Endothelial cell (in vitro differentiated cells): ENCODE measurements around the gene SLC37A2. TPM values are rescaled to one million over a fixed set of nuclear protein-coding genes. Genes with fewer than 3 reads are reported as not detected.

Experiments
- DNase-seq: peaks from one replicate; pipeline ENCODE4 v3.0.0; 2021; ENCODE audit warnings: low spot score
- H3K27ac Mint-ChIP-seq: one replicate; pipeline ENCODE4 v1.8.0; 2021; ENCODE audit warnings: mixed read lengths, inconsistent platforms; ENCODE audit not compliant: unreplicated experiment
- H3K27me3 Mint-ChIP-seq: one replicate; pipeline ENCODE4 v1.8.0; 2021; ENCODE audit warnings: mild to moderate bottlenecking, moderate library complexity, mixed read lengths, inconsistent platforms; ENCODE audit not compliant: unreplicated experiment
- H3K36me3 Mint-ChIP-seq: one replicate; pipeline ENCODE4 v1.8.0; 2021; ENCODE audit warnings: mild to moderate bottlenecking, low read depth, mixed read lengths, inconsistent platforms; ENCODE audit not compliant: unreplicated experiment
- H3K4me1 Mint-ChIP-seq: one replicate; pipeline ENCODE4 v1.8.0; 2021; ENCODE audit warnings: mild to moderate bottlenecking, mixed read lengths, inconsistent platforms; ENCODE audit not compliant: unreplicated experiment
- H3K4me3 Mint-ChIP-seq: one replicate; pipeline ENCODE4 v1.8.0; 2021; ENCODE audit warnings: mild to moderate bottlenecking, mixed read lengths, inconsistent platforms; ENCODE audit not compliant: unreplicated experiment
- H3K9me3 Mint-ChIP-seq: one replicate; pipeline ENCODE4 v1.8.0; 2021; ENCODE audit warnings: mixed read lengths, inconsistent platforms; ENCODE audit not compliant: unreplicated experiment
- total RNA-seq: library from RNA; stranded (reverse); fragmentation: NEBNext Ultra II Directional; extraction: Animal tissue kit (Norgen Biotek cat#: 25700); gene quantifications from one replicate; pipeline ENCODE4 v1.2.1, GENCODE V29; 2021; ENCODE audit not compliant: unreplicated experiment
- TF ChIP-seq, protein P1 (sequence below): fragments of 200-600 bp; sonication (generic); IDR thresholded peaks from one replicate; pipeline ENCODE4 v1.5.0; 2021; ENCODE audit warnings: antibody characterized with exemption; ENCODE audit not compliant: unreplicated experiment

Gene SLC37A2
- total RNA-seq, 1 donor from 2014 or later = 0.49 TPM

GRCh38 chr11:125105926-125106325, 42.8 kb downstream of the SLC37A2 start:
- DNase-seq = no peak
- TF ChIP-seq, protein P1, sequence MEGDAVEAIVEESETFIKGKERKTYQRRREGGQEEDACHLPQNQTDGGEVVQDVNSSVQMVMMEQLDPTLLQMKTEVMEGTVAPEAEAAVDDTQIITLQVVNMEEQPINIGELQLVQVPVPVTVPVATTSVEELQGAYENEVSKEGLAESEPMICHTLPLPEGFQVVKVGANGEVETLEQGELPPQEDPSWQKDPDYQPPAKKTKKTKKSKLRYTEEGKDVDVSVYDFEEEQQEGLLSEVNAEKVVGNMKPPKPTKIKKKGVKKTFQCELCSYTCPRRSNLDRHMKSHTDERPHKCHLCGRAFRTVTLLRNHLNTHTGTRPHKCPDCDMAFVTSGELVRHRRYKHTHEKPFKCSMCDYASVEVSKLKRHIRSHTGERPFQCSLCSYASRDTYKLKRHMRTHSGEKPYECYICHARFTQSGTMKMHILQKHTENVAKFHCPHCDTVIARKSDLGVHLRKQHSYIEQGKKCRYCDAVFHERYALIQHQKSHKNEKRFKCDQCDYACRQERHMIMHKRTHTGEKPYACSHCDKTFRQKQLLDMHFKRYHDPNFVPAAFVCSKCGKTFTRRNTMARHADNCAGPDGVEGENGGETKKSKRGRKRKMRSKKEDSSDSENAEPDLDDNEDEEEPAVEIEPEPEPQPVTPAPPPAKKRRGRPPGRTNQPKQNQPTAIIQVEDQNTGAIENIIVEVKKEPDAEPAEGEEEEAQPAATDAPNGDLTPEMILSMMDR = no peak
- H3K4me3 Mint-ChIP-seq = no peak overlapping the region
- peaks cover 10% of the 10 kb centered on the region for H3K36me3 Mint-ChIP-seq
- H3K4me1 Mint-ChIP-seq = peaks cover 6% of the 10 kb centered on the region
- no peaks in the 10 kb centered on the region for H3K27me3 Mint-ChIP-seq
- peaks cover 4% of the 10 kb centered on the region for H3K9me3 Mint-ChIP-seq
- H3K27ac Mint-ChIP-seq = no peak overlapping the region

DNA sequence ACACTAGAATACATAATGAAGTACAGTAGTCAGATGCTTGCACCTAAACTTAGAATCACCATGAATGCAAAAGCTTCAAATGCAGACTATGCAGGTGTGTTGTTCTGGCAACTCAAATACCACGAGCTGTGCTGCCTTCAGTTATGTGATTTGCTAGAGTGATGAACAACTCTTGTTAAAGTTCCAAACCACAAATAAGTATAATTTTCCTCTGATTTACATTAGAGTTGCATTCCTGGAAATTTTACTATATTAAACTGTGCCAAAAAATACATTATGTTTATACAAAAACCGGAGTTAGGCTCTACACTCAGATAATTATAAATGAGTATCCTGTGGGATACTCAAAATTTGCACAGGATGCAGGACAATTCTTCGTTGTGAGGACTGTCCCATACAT, 45.4 kb downstream of the SLC37A2 start:
- H3K27me3 Mint-ChIP-seq = no peaks in the 10 kb centered on the region
- H3K4me3 Mint-ChIP-seq = no peak overlapping the region
- DNase-seq = no peak
- peaks cover 15% of the 10 kb centered on the region for H3K4me1 Mint-ChIP-seq
- H3K27ac Mint-ChIP-seq = no peak overlapping the region
- TF ChIP-seq, protein P1 = no peak
- H3K36me3 Mint-ChIP-seq = peaks cover 6% of the 10 kb centered on the region
- peaks cover 4% of the 10 kb centered on the region for H3K9me3 Mint-ChIP-seq

DNA sequence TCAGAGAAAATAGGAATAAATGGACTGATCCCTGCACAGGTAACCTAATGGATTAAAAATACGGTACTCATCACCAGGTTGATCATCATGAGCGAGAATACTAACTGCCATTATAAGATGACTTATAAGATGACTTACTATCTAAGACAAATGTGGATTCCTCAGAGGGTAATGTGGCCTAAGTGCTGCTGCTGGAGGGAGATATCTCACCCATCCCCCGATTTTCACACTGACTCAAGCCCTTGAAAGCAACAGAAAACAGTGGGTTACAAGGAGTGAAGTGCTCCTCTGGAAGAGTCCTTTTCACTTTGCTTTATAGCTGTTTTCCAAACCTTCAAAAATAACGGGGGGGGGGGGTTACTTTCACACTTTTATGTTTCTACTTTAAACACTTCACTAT, 47.4 kb downstream of the SLC37A2 start:
- Mint-ChIP-seq H3K36me3 (no peaks in the 10 kb centered on the region), H3K4me3 (peak overlapping the region; percentile 100), H3K27ac (no peak overlapping the region), H3K27me3 (peaks cover 2% of the 10 kb centered on the region), H3K4me1 (peaks cover 15% of the 10 kb centered on the region), H3K9me3 (no peaks in the 10 kb centered on the region)
- DNase-seq = no peak
- TF ChIP-seq, protein P1 = no peak

GRCh38 chr11:125111001-125111342, 47.9 kb downstream of the SLC37A2 start:
- no peak overlapping the region for H3K27ac Mint-ChIP-seq
- H3K27me3 Mint-ChIP-seq = peaks cover 2% of the 10 kb centered on the region
- H3K4me1 Mint-ChIP-seq = peaks cover 15% of the 10 kb centered on the region
- no peaks in the 10 kb centered on the region for H3K9me3 Mint-ChIP-seq
- no peak for DNase-seq
- peak overlapping the region; percentile 100 for H3K4me3 Mint-ChIP-seq
- no peaks in the 10 kb centered on the region for H3K36me3 Mint-ChIP-seq
- TF ChIP-seq, protein P1 = no peak

DNA sequence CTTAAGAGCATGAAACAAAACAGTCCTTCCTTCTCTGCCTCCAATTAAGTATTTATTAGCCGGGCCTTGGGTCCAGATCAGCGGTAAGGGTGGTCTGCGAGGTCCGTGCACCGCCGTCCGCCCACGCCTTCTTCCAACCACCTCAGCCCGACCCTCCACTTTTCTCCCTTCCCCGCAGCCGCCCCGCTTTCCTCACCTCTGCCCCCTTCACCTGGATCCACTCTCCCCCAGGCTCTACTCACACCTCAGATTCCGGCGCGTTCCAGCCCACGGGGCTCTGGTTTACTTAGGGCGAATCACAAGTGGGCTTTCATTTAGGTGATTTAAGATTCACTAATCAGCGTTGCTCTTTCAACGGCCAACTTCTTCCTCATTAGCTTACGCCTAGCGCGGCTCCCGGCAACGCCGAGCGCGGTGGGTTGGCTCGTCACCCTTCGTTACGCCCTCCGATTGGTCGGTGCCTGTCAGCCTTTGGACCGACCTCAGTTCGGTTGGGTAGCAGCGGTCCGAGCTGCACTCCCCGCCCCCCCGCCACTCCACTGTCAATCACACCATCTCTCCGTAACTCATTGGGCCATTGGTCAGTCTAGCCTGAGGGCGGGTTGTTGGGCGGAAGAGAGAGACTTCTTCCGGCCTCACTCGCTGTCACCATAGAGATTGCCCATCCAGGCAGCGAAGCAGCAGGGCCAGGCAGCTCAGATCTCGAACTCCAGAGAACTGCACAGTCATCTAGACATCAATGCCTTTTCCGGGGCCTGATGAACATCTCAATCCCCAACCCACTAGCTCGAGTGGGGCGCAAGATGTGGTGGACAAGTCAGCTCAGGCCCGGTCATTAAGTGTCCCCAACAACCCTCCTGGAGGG, 48.5 kb downstream of the SLC37A2 start, which contains the start of gene TMEM218:
Gene TMEM218 (minus strand): TSS at position 284 of the 865 bp plus-strand sequence. CDS start 9,385 bp downstream, outside the sequence.
- H3K4me1 Mint-ChIP-seq = peaks cover 15% of the 10 kb centered on the region
- DNase-seq = peak; percentile 95
- TF ChIP-seq, protein P1 = no peak
- peak within 1 kb of the TSS; percentile 99 for H3K27ac Mint-ChIP-seq
- H3K27me3 Mint-ChIP-seq = peaks cover 2% of the 10 kb centered on the region
- H3K4me3 Mint-ChIP-seq = peak within 1 kb of the TSS; percentile 100
- no peaks in the 10 kb centered on the region for H3K9me3 Mint-ChIP-seq
- no peaks in the 10 kb centered on the region for H3K36me3 Mint-ChIP-seq
